ENCODE results near the gene FCGR3A.
"Not testable (repeated sequence)": the region's sequence is repeated elsewhere in the genome, so short reads cannot be mapped to it uniquely, and the experiment has no call there.

- TF ChIP-seq, protein P1, sequence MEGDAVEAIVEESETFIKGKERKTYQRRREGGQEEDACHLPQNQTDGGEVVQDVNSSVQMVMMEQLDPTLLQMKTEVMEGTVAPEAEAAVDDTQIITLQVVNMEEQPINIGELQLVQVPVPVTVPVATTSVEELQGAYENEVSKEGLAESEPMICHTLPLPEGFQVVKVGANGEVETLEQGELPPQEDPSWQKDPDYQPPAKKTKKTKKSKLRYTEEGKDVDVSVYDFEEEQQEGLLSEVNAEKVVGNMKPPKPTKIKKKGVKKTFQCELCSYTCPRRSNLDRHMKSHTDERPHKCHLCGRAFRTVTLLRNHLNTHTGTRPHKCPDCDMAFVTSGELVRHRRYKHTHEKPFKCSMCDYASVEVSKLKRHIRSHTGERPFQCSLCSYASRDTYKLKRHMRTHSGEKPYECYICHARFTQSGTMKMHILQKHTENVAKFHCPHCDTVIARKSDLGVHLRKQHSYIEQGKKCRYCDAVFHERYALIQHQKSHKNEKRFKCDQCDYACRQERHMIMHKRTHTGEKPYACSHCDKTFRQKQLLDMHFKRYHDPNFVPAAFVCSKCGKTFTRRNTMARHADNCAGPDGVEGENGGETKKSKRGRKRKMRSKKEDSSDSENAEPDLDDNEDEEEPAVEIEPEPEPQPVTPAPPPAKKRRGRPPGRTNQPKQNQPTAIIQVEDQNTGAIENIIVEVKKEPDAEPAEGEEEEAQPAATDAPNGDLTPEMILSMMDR (IDR thresholded peaks at IDR 0.05; ENCODE audit: low read depth, low read length, poor library complexity, severe bottlenecking) = not testable (repeated sequence)
- not testable (repeated sequence) for TF ChIP-seq EZH2phosphoT487 (IDR thresholded peaks at IDR 0.05; ENCODE audit: borderline replicate concordance, low read length)
These were observed 40.3 kb upstream of the FCGR3A start for GRCh38 chr1:161589920-161590319.

All from DOHH2 (cell line).